ENCODE results near the gene CSPG4.

Gene CSPG4

GRCh38 chr15:75669191-75669878 is 43.3 kb downstream of the CSPG4 start:
- TF ChIP-seq CTCF (IDR thresholded peaks at IDR 0.05; ENCODE audit: low read depth, low read length, missing control alignments): no peak
- H3K4me3 ChIP-seq (replicated peaks; ENCODE audit: low read depth, low read length): no peak overlapping the region
- no peak for DNase-seq (ENCODE audit: extremely low read depth, low read depth)

GRCh38 chr15:75666823-75667501 is 45.7 kb downstream of the CSPG4 start:
- peak; percentile 94 for DNase-seq (ENCODE audit: extremely low read depth, low read depth)
- TF ChIP-seq CTCF (IDR thresholded peaks at IDR 0.05; ENCODE audit: low read depth, low read length, missing control alignments): no peak
- no peak overlapping the region for H3K4me3 ChIP-seq (replicated peaks; ENCODE audit: low read depth, low read length)

- no peak overlapping the region for H3K4me3 ChIP-seq (replicated peaks; ENCODE audit: low read depth, low read length)
- DNase-seq (ENCODE audit: extremely low read depth, low read depth): no peak
- no peak for TF ChIP-seq CTCF (IDR thresholded peaks at IDR 0.05; ENCODE audit: low read depth, low read length, missing control alignments)
Measured at GRCh38 chr15:75663931-75664421, 48.7 kb downstream of the CSPG4 start.

GRCh38 chr15:75662823-75663519 is 49.7 kb downstream of the CSPG4 start:
- H3K4me3 ChIP-seq (replicated peaks; ENCODE audit: low read depth, low read length): no peak overlapping the region
- no peak for TF ChIP-seq CTCF (IDR thresholded peaks at IDR 0.05; ENCODE audit: low read depth, low read length, missing control alignments)
- DNase-seq (ENCODE audit: extremely low read depth, low read depth): no peak

- H3K4me3 ChIP-seq (replicated peaks; ENCODE audit: low read depth, low read length): no peak overlapping the region
- no peak for TF ChIP-seq CTCF (IDR thresholded peaks at IDR 0.05; ENCODE audit: low read depth, low read length, missing control alignments)
- DNase-seq (ENCODE audit: extremely low read depth, low read depth): no peak
Measured at GRCh38 chr15:75661756-75662140, 50.9 kb downstream of the CSPG4 start.

GRCh38 chr15:75661100-75661755 is 51.4 kb downstream of the CSPG4 start:
- no peak overlapping the region for H3K4me3 ChIP-seq (replicated peaks; ENCODE audit: low read depth, low read length)
- TF ChIP-seq CTCF (IDR thresholded peaks at IDR 0.05; ENCODE audit: low read depth, low read length, missing control alignments): no peak
- DNase-seq (ENCODE audit: extremely low read depth, low read depth): peak; percentile 72
